Activated CD4-positive, alpha-beta T cell treated with anti-CD3 and anti-CD28 coated beads, Interleukin-2, Interleukin-6, amounts not matched to agents 100 ng/mL and 50 ng/mL, durations not matched to agents 16 hours and 8 hours (primary cell): ENCODE results near the gene ANKRD66.

Source experiments
- DNase-seq: peaks from one replicate; pipeline ENCODE4 v3.0.0-alpha.2; 2020

The ANKRD66 gene

GRCh38 chr6:46792635-46793034 lies 45.9 kb downstream of the ANKRD66 start:
- no peak for DNase-seq

GRCh38 chr6:46793138-46793537 lies 46.4 kb downstream of the ANKRD66 start, which contains the start of gene MEP1A:
Gene MEP1A, plus strand, starts transcription at chr6:46793389. Its CDS starts 10 bp downstream, at chr6:46793399.
- no peak for DNase-seq

GRCh38 chr6:46794068-46794467 lies 47.3 kb downstream of the ANKRD66 start:
- DNase-seq: no peak

- DNase-seq: no peak
Measured at GRCh38 chr6:46795816-46796215, 49.1 kb downstream of the ANKRD66 start.

- no peak for DNase-seq
Measured at GRCh38 chr6:46796848-46797580, 50.3 kb downstream of the ANKRD66 start.

- no peak for DNase-seq
Measured at GRCh38 chr6:46799657-46800056, 52.9 kb downstream of the ANKRD66 start.

- DNase-seq: no peak
Measured at GRCh38 chr6:46808806-46809205, 62.1 kb downstream of the ANKRD66 start.
